Hepatic stellate cell (primary cell): ENCODE results near the gene SORBS1.
"Not testable (repeated sequence)": the region's sequence is repeated elsewhere in the genome, so short reads cannot be mapped to it uniquely, and the experiment has no call there.

Experiments
- DNase-seq: peaks from one replicate; pipeline ENCODE4 v3.0.0; 2011; ENCODE audit warnings: low spot score

SORBS1 gene

GRCh38 chr10:95482501-95483233 is 78.5 kb downstream of the SORBS1 start:
- no peak for DNase-seq

DNA sequence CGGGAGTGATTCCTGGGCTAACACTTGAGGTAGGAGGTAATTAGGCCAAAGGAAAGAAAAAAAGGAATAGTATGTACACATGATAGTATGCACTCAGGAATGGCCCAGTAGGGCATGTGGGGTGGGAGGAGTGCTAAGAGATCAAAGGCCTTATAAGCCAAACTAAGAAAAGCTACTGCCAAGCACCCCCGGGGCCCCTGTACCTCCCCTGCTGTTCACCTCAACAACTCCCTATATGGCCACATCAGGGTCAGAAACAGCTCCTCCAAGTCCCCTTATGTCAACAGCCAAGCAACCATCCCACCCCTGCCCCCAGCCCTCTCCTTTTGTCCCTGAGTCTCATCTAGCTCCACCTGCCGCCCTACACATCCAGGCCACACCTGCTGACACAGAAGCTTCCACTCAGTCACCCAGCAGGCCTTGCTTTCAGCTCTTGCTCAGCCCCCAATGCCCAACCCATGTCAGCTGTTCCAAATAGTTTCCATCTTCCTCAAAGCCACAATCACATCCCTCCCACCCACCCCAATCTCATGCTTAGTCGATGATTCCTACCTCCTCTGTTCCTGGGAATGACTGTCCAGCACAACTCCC is 80.2 kb downstream of the SORBS1 start:
- no peak for DNase-seq

DNA sequence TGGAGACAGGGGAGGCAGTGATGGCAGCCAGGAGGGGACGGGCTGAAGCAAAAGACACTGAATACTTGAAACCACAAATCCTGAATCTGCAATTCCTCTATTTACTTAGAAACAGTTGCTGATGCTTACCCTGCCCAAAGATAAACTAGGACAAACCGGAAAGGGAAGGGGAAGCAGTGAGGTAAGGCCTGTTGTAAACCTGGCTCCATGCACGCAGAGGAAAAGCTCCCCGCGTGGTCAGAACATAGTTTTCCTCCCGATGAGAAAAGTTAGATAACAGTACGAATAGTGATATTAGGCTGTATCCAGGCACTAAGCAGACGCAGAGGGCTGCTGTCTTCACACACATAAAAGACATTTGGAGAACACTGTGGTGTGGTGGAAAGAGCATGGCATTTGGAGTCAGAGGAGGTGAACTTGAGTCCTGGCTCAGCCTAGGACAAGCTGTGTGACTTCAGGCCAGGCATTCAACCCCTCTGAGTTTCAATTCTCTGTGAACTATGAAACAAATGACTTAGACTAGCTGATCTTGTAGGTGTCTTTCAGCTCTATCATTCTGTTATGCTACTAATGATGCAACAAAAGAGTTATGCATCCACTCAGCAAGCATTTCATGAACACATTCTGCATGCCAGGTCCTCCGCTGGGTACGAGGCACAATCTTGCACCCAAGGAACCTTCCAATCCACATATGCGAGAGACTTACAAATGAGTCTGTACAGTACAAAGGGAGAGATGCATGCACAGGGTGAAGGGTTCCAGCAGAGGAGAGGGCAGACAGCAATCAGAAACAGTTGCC is 80.9 kb downstream of the SORBS1 start:
- DNase-seq: no peak

DNA sequence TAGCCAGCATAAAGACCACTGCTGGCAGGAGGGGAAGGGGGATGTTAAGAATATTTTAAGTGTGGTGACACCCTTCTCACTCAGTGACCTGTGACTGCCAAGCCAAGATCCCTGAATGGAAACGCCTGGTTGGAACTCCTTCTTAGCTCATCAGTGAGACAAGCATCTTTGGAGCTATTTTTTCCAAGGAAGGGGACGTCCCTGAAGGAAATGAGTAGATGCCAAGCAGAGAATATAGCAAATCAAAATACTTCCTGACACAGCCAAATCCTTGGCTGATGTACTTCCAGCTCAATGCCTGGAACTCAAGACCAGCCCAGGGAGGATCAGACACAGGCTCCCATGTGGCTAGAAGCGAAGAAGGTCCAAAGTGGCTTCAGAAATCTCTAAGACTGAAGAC is 82.2 kb downstream of the SORBS1 start:
- DNase-seq: no peak

DNA sequence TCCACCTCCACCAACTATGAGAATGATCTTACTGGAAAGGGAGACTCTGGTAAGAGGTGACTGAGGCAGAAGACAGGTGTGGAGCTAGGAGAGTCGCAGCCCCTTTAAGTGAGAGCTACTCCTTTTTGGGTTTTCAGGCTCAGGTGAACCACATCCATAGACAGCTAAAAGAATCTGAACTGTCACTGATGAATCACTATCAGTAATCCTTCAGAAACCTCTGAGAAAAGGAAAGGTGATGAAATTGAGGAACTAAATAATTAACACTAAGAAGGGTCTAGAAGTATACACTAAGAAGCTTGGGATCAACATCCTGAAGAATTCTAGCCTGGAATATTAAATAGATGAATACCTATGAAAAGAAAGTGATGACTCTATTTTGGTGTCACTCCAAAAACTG is 83.0 kb downstream of the SORBS1 start:
- no peak for DNase-seq

DNA sequence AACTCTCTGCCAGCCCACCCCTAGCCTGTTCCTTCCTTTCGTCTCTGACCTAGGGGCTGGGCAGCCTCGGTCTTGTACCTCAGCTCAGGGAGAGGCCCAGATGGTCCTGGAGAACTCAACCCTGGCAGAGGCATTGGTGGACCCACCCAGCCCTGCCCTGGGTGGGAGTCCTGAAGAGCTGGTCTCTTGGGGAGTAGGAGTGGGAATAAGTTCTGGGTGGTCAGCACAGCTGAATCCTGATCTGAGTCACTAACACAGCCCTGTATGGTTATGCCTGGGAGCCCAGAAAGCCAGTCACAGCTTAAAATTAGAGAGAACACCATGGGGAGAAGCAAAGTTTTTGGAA is 84.0 kb downstream of the SORBS1 start:
- DNase-seq: no peak

GRCh38 chr10:95476469-95477174 is 84.5 kb downstream of the SORBS1 start:
- DNase-seq: no peak

DNA sequence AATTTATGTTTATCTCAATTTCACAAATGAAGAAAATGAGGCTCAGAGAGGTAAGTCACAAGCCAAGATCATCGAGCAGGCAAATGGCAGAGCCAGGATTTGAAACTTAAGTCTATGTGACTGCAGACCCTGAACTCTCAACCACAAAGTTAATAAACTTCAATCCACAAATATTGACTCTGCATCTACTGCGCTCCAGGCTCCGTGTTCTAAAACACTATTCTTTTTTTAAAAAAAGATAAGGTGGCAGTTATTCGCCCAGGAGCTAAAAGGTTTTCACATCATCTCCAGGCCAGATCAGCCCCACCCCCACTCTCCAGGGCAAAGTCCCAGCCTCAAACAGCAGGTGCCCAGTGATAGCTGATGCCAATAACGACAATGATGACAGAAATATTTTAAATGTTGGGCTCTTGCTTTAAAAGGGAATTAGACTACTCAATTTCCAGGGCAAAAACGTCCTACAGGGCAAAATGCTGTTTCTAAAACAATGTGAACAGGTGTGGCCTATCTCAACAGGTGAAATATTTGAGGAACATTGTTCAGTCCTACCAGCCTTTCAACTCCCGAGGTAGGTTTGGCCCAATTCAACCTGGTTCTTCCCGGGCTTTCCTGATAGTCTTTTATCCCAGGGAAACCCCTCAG is 85.2 kb downstream of the SORBS1 start:
- DNase-seq: no peak

GRCh38 chr10:95475003-95475383 is 86.2 kb downstream of the SORBS1 start:
- DNase-seq: no peak

- peak; percentile 4 for DNase-seq
Measured at GRCh38 chr10:95474228-95475002, 86.8 kb downstream of the SORBS1 start.

GRCh38 chr10:95472304-95473088 is 88.7 kb downstream of the SORBS1 start:
- no peak for DNase-seq

DNA sequence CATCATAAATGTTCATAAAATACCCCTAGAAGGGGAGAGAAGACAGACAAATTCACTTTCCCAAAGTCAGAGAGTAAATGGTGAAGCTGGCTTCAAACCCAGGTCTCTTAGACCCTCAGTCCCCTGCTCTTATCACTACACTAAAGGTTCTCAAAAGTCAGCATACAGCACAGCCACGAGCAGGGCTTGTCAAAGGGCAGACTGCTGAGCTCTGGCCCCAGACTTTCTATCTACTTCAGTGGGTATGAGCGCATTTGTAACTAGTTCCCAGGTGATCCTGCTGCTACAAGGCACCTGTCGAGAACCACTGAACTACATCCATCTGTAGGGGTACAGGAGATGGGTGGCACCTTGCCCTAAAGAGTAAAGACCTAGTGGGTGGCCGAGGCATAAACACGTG is 91.5 kb downstream of the SORBS1 start:
- DNase-seq: no peak

DNA sequence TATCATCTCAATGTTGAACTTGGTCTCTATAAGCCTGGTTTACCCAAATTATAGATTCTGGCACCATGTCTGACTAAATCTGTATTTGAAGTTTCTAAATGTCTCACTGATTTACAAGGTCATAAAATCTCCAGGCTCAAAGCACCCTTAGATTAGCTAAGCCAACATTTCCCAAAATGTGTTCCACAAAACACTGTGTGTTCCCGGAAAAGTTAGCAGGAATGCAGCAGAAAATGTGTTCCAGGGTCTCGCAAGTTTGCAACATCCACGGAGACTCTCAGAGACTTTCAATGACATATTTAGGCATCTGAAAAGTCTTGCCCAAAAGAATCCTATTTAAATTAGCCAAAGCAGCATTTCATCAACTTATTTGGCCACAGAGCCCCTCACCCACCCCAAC is 91.9 kb downstream of the SORBS1 start:
- no peak for DNase-seq

- not testable (repeated sequence) for DNase-seq
Measured at GRCh38 chr10:95467642-95468041, 93.5 kb downstream of the SORBS1 start.

- no peak for DNase-seq
Measured at GRCh38 chr10:95467162-95467599, 94.0 kb downstream of the SORBS1 start.

- no peak for DNase-seq
Measured at GRCh38 chr10:95466436-95466835, 94.7 kb downstream of the SORBS1 start.

DNA sequence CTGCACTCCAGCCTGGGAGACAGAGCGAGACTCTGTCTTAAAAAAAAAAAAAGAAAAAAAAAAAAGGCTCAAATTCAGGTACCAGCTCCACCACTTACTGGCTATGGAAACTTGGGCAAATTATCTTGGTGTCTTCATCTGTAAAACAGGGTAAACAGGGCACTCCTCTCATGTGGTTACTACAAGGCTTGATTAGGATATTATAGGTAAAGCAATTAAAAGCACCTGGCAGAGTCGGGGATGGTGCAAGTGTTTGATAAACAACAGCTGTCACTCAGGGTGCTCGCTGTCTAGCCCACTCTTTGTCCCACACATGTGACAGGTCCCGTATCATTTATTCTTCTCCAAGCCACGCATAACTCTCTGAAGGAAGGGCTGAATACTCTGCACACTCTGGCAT is 96.9 kb downstream of the SORBS1 start:
- no peak for DNase-seq

DNA sequence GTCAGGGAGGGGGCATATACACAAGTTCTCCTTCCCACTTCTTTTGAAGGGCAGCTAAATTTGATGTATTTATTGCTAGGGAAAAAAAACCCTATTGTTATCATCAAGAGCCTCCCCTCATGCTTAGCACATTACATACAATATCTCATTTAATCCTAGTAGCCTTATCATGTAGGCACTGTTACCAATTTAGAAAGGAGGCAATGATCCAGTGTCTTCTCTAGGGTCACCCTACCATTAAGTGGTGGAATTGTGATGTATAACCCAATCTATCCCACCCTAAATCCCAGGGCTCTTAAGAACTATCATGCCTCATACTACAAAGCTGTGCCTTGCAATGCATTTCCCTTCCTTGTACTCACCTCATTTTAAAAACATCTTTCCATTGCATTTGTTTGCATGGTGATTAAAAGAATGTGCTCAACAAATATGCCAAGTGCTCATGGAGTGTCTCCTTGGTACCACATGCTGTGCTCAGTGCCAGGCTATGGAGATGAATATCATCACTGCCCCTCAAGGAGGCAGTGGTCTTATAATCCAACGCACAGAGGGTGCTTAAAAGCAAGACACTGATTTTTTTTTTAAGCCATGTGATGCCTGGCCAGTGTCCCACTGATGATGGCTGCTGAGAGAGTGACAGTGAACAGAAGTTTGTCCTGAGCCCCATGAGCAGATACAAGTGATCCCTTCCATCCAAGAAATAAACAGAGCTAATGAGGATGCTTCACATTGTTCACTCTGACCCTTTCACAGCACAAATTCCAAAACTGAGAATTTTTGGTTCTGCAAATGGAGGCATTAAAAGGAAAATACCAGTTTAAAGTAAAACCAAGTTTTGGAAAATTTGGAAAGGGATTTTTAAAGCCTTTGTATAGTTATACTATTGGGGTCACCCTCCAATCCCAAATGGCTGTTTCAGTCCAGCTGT is 98.2 kb downstream of the SORBS1 start:
- no peak for DNase-seq

- no peak for DNase-seq
Measured at GRCh38 chr10:95461611-95462010, 99.6 kb downstream of the SORBS1 start.
